IMR-90 (cell line): ENCODE data around the gene PRSS12. TPM values are rescaled to one million over a fixed set of nuclear protein-coding genes. Genes with fewer than 3 reads are reported as not detected.

Source experiments
- ATAC-seq: fragments of 200-7000 bp; cut with Tn5 transposase; 2 replicates; pipeline ENCODE4 v1.9.1; 2020; ENCODE audit warnings: low read depth, mild to moderate bottlenecking, moderate library complexity
- BruUV-seq: library from RNA; stranded (reverse); fragments of 400-500 nt; replicated peaks from 2 replicates; lab custom pipeline; 2021; lab: Mats Ljungman, UMichigan
- CTCF ChIA-PET: fragments of 300-600 bp; formaldehyde crosslinking; extraction: SDS; loops from one replicate; lab custom pipeline; 2021; ENCODE audit warnings: antibody characterized with exemption; lab: Yijun Ruan, JAX
- POLR2A ChIA-PET: fragments of 300-600 bp; sonication (Branson Sonifier 250); formaldehyde crosslinking; loops from one replicate; lab custom pipeline; 2022; ENCODE audit warnings: antibody characterized with exemption; ENCODE audit not compliant: unreplicated experiment; lab: Charles Lee
- DNase-seq: peaks from one replicate; pipeline ENCODE4 v3.0.0; 2013
- H2AFZ ChIP-seq: replicated peaks from 2 replicates; pipeline ENCODE3; 2013; ENCODE audit warnings: low read length, mild to moderate bottlenecking; ENCODE audit not compliant: poor library complexity
- H2AK5ac ChIP-seq: 2 replicates; pipeline ENCODE4 v1.6.1; 2013; ENCODE audit warnings: low read depth, low read length, inconsistent platforms
- H2AK9ac ChIP-seq: replicated peaks from 2 replicates; pipeline ENCODE3; 2013; ENCODE audit warnings: mild to moderate bottlenecking, low read depth, low read length, moderate library complexity; ENCODE audit not compliant: poor library complexity
- H2BK120ac ChIP-seq: 2 replicates; pipeline ENCODE4 v1.6.1; 2013; ENCODE audit warnings: low read depth, low read length, inconsistent platforms
- H2BK15ac ChIP-seq: 3 replicates; pipeline ENCODE4 v1.6.1; 2013; ENCODE audit warnings: low read depth, low read length, inconsistent platforms
- H2BK20ac ChIP-seq: 2 replicates; pipeline ENCODE4 v1.6.1; 2013; ENCODE audit warnings: low read depth, mild to moderate bottlenecking, inconsistent platforms, low read length, moderate library complexity
- H2BK5ac ChIP-seq: 2 replicates; pipeline ENCODE4 v1.6.1; 2013; ENCODE audit warnings: mild to moderate bottlenecking, low read depth, low read length, inconsistent platforms; ENCODE audit not compliant: poor library complexity, severe bottlenecking
- H3K14ac ChIP-seq: replicated peaks from 2 replicates; pipeline ENCODE4 v1.6.1; 2013; ENCODE audit warnings: low read depth, low read length, inconsistent platforms
- H3K18ac ChIP-seq: 2 replicates; pipeline ENCODE4 v1.6.1; 2013; ENCODE audit warnings: low read depth, low read length, control low read depth
- H3K23ac ChIP-seq: 2 replicates; pipeline ENCODE4 v1.6.1; 2013; ENCODE audit warnings: low read depth, low read length, inconsistent platforms
- H3K27ac ChIP-seq: 2 replicates; pipeline ENCODE4 v1.5.1; 2013; ENCODE audit warnings: mild to moderate bottlenecking, control low read depth, low read length; ENCODE audit not compliant: insufficient read depth
- H3K27me3 ChIP-seq: 2 replicates; pipeline ENCODE4 v1.6.1; 2013; ENCODE audit warnings: low read length; ENCODE audit not compliant: control insufficient read depth, insufficient read depth
- H3K36me3 ChIP-seq: 2 replicates; pipeline ENCODE4 v1.6.1; 2013; ENCODE audit warnings: low read length, mixed read lengths; ENCODE audit not compliant: control insufficient read depth, insufficient read depth
- H3K4ac ChIP-seq: 2 replicates; pipeline ENCODE4 v1.6.1; 2013; ENCODE audit warnings: low read depth, low read length, inconsistent platforms
- H3K4me1 ChIP-seq: 2 replicates; pipeline ENCODE4 v1.6.1; 2013; ENCODE audit warnings: low read length, mixed read lengths; ENCODE audit not compliant: control insufficient read depth, insufficient read depth
- H3K4me2 ChIP-seq: 2 replicates; pipeline ENCODE4 v1.6.1; 2013; ENCODE audit warnings: low read depth, mild to moderate bottlenecking, control low read depth, low read length, moderate library complexity
- H3K4me3 ChIP-seq: 2 replicates; pipeline ENCODE4 v1.5.1; 2013; ENCODE audit warnings: low read depth, mild to moderate bottlenecking, control low read depth, low read length, moderate library complexity; ENCODE audit not compliant: insufficient read depth
- H3K56ac ChIP-seq: 2 replicates; pipeline ENCODE4 v1.6.1; 2013; ENCODE audit warnings: low read length, inconsistent platforms; ENCODE audit not compliant: insufficient read depth; ENCODE audit errors: extremely low read depth
- H3K79me1 ChIP-seq, 2 experiments: 2 replicates each; pipeline ENCODE4 v1.6.1; 2013; ENCODE audit warnings: low read length in 2 of 2, inconsistent platforms in 1 of 2, low read depth in 1 of 2
- H3K9ac ChIP-seq: 2 replicates; pipeline ENCODE4 v1.6.1; 2013; ENCODE audit warnings: low read depth, low read length, control low read depth
- H3K9me1 ChIP-seq: 2 replicates; pipeline ENCODE4 v1.6.1; 2013; ENCODE audit warnings: low read length, inconsistent platforms; ENCODE audit not compliant: insufficient read depth
- H3K9me3 ChIP-seq: 2 replicates; pipeline ENCODE4 v1.6.1; 2013; ENCODE audit warnings: low read length; ENCODE audit not compliant: control insufficient read depth, insufficient read depth
- H4K20me1 ChIP-seq: 2 replicates; pipeline ENCODE4 v1.6.1; 2013; ENCODE audit warnings: low read length, inconsistent platforms; ENCODE audit not compliant: insufficient read depth
- H4K5ac ChIP-seq: 2 replicates; pipeline ENCODE4 v1.6.1; 2013; ENCODE audit warnings: mild to moderate bottlenecking, low read depth, low read length, control low read depth
- H4K8ac ChIP-seq, 2 experiments: 2 replicates each; pipeline ENCODE4 v1.6.1; 2013; ENCODE audit warnings: low read depth in 2 of 2, low read length in 2 of 2, control low read depth in 1 of 2, inconsistent platforms in 1 of 2
- H4K91ac ChIP-seq: 2 replicates; pipeline ENCODE4 v1.6.1; 2013; ENCODE audit warnings: low read depth, low read length, inconsistent platforms; ENCODE audit not compliant: insufficient read depth
- BHLHE40 ChIP-seq: fragments of 150-350 bp; IDR thresholded peaks from 2 replicates; pipeline ENCODE4 v1.6.1; 2016; ENCODE audit warnings: mild to moderate bottlenecking, low read depth, low read length
- CHD1 ChIP-seq: IDR thresholded peaks from 2 replicates; pipeline ENCODE4 v1.6.1; 2012; ENCODE audit warnings: low read depth, low read length, improper control_type of control experiment
- MAFK ChIP-seq: IDR thresholded peaks from 2 replicates; pipeline ENCODE4 v1.6.1; 2012; ENCODE audit warnings: low read depth, low read length, improper control_type of control experiment
- POLR2A ChIP-seq: IDR thresholded peaks from 2 replicates; pipeline ENCODE4 v1.6.1; 2012; ENCODE audit warnings: mild to moderate bottlenecking, low read depth, low read length
- SMC3 ChIP-seq: fragments of 150-350 bp; IDR thresholded peaks from 2 replicates; pipeline ENCODE4 v1.6.1; 2016; ENCODE audit warnings: low read depth, mild to moderate bottlenecking, antibody characterized with exemption, low read length, moderate library complexity
- WGBS, 2 experiments: methylation state at CpG; one replicate each; pipeline versions ENCODE4 v1.1.5 to v1.1.7; 2013; ENCODE audit warnings: missing lambda C conversion rate in 2 of 2; ENCODE audit not compliant: insufficient read length in 1 of 2; ENCODE audit errors: extremely low coverage in 2 of 2; 5-methylcytosine and 5-hydroxymethylcytosine counted together
- dilution Hi-C: fragments of 300-500 bp; cut with HindIII; formaldehyde crosslinking; loops from one replicate; pipeline ENCODE4 v1.14.3; 2018; ENCODE audit warnings: low sequenced_read_pairs; ENCODE audit not compliant: unreplicated experiment
- in situ Hi-C: fragments of 300-500 bp; cut with MboI; formaldehyde crosslinking; loops from 3 replicates; pipeline ENCODE4 v1.14.3; 2019; ENCODE audit warnings: low sequenced_read_pairs, inconsistent platforms, mixed read lengths
- intact Hi-C: fragments of 100-400 bp; cut with micrococcal nuclease; formaldehyde crosslinking; loops from 2 replicates; pipeline ENCODE4 v1.10.0; 2022
- microRNA-seq, 2 experiments: library from miRNA; stranded (forward) in 1 of 2; unstranded in 1 of 2; fragments of 10-50 nt in 1 of 2; fragments of <30 nt in 1 of 2; gene quantifications in 1 of 2; microRNA quantifications in 1 of 2; one replicate each; pipeline versions ENCODE3 to v1.1.0; 2013 to 2020; ENCODE audit not compliant: insufficient read depth in 1 of 2, insufficient read length in 1 of 2, unreplicated experiment in 1 of 2
- polyA plus RNA-seq, 3 experiments: library from polyadenylated mRNA; depleted of rRNA; stranded (reverse); fragments of >200 nt; gene quantifications; 2 replicates each; pipeline ENCODE4 v1.2.3, GENCODE V29; 2012; ENCODE audit warnings: low replicate concordance in 1 of 3
- small RNA-seq, 5 experiments: library from RNA; depleted of rRNA; stranded (forward); fragments of <200 nt; gene quantifications; one replicate each; pipeline ENCODE3, GENCODE V24; 2012
- total RNA-seq: library from RNA; depleted of rRNA; stranded (reverse); fragments of >200 nt; gene quantifications from 2 replicates; pipeline ENCODE4 v1.2.3, GENCODE V29; 2012
- TF ChIP-seq, protein P1 (sequence below): fragments of 150-350 bp; IDR thresholded peaks from 2 replicates; pipeline ENCODE4 v1.6.1; 2016; ENCODE audit warnings: low read depth, mild to moderate bottlenecking, low read length, moderate library complexity, borderline replicate concordance
- TF ChIP-seq, protein P2 (sequence below): fragments of 150-350 bp; IDR thresholded peaks from 2 replicates; pipeline ENCODE4 v1.6.1; 2017; ENCODE audit warnings: mild to moderate bottlenecking, antibody characterized with exemption, low read length, low read depth

PRSS12 gene
- total and polyA plus RNA-seq, 2 of the 4 experiments (the other 2 are of a cell fraction) = 51.1 to 71.5 TPM

DNA sequence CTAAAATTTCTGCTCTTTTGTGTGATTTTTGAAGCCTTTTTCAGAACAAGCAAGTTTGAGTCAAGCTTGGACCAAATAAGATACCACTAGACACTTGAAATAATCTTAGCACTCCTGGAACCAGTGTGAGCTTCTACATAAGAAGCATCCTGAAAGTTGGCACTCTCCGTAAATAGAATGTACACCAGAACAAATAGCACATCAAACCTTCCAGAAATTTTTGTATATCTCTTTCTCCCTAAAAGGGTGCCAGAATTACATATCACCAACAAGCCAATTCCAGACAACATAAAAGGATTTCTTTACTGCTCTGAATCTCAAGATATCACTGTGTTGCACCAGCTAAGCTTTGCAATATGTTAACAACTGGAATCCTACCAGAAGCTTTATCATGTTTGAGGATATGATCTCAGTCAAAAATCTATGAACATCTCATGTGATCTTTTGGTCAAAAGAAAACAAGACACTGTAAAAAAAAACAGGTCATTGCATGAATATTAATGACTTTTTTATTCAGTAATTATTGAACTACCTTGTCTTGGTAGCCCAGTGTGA lies 117.2 kb downstream of the PRSS12 start:
- in situ Hi-C loops (loop anchor here (25.0 kb wide), 1 partner anchor 673 kb away; no protein-coding TSS in a partner anchor), dilution Hi-C loops (no loop called here), intact Hi-C loops (no loop called here)
- Histone ChIP-seq H3K14ac (no peak overlapping the region), H4K8ac (no peak overlapping the region), H3K9me3 (no peaks in the 10 kb centered on the region), H3K4me2 (no peak overlapping the region), H3K9me1 (no peaks in the 10 kb centered on the region), H2AFZ (no peak overlapping the region), H3K56ac (no peak overlapping the region), H4K91ac (no peak overlapping the region), H4K20me1 (no peaks in the 10 kb centered on the region), H2BK5ac (no peak overlapping the region), H2AK5ac (no peak overlapping the region), H4K5ac (no peak overlapping the region), H3K27ac (no peak overlapping the region), H3K4ac (no peak overlapping the region), H3K18ac (no peak overlapping the region), H3K4me1 (no peaks in the 10 kb centered on the region), H3K27me3 (no peaks in the 10 kb centered on the region; the same call in 1 of the 2 replicates), H2AK9ac (no peak overlapping the region), H3K4me3 (no peak overlapping the region), H3K36me3 (no peaks in the 10 kb centered on the region), H2BK120ac (no peak overlapping the region), H3K9ac (no peak overlapping the region), H3K23ac (no peak overlapping the region), H2BK15ac (no peak overlapping the region), H2BK20ac (no peak overlapping the region), H3K79me1 (no peaks in the 10 kb centered on the region)
- BruUV-seq = no TSS peak
- POLR2A ChIA-PET = no interaction called here
- no peak for TF ChIP-seq POLR2A
- no peak for TF ChIP-seq SMC3
- TF ChIP-seq, protein P1, sequence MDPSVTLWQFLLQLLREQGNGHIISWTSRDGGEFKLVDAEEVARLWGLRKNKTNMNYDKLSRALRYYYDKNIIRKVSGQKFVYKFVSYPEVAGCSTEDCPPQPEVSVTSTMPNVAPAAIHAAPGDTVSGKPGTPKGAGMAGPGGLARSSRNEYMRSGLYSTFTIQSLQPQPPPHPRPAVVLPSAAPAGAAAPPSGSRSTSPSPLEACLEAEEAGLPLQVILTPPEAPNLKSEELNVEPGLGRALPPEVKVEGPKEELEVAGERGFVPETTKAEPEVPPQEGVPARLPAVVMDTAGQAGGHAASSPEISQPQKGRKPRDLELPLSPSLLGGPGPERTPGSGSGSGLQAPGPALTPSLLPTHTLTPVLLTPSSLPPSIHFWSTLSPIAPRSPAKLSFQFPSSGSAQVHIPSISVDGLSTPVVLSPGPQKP = no peak
- TF ChIP-seq, protein P2, sequence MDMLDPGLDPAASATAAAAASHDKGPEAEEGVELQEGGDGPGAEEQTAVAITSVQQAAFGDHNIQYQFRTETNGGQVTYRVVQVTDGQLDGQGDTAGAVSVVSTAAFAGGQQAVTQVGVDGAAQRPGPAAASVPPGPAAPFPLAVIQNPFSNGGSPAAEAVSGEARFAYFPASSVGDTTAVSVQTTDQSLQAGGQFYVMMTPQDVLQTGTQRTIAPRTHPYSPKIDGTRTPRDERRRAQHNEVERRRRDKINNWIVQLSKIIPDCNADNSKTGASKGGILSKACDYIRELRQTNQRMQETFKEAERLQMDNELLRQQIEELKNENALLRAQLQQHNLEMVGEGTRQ = no peak
- no peak for TF ChIP-seq BHLHE40
- no peak for TF ChIP-seq MAFK
- TF ChIP-seq CHD1 = no peak
- DNase-seq (no peak), ATAC-seq (no peak)
- 100% methylated on average over 1 of the region's 1 CpG; no CpG with 5 or more reads in 1 of the 2 experiments for WGBS, 2 experiments
- CTCF ChIA-PET = no interaction called here

Small RNA genes lying within 50 kb of the gene (microRNA-seq; reads per million reads assigned to microRNA genes)
- gene SNORA24 (ENCODE audit: insufficient read depth, insufficient read length) = not detected

Small RNA genes lying within 50 kb of the gene (small RNA-seq; reads per million reads assigned to genes)
- 0 reads per million in 5 experiments for gene SNORA24
